ENCODE data around the gene DCD.

DCD gene

DNA sequence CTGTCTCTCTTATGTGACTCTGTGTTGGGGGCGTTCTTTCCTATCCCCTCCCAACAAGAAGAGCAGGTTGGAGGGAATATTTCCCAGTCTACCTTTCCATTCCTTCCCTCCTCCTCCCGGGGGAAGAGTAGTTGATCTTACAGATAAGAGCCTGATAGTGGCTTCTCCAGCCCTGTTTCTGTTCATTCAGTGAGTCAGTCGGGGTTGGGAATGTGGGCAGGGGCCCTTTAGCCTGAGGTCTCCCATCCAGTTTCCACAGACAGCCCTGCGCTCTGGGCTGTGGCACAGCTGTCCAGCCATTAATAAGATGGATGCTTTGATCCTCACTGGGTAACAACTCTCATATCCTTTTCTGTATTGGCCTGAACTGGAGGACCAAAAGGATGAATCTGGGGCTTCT, 41.6 kb downstream of the DCD start:
- DNase-seq (ENCODE audit: low spot score) = no peak

DNA sequence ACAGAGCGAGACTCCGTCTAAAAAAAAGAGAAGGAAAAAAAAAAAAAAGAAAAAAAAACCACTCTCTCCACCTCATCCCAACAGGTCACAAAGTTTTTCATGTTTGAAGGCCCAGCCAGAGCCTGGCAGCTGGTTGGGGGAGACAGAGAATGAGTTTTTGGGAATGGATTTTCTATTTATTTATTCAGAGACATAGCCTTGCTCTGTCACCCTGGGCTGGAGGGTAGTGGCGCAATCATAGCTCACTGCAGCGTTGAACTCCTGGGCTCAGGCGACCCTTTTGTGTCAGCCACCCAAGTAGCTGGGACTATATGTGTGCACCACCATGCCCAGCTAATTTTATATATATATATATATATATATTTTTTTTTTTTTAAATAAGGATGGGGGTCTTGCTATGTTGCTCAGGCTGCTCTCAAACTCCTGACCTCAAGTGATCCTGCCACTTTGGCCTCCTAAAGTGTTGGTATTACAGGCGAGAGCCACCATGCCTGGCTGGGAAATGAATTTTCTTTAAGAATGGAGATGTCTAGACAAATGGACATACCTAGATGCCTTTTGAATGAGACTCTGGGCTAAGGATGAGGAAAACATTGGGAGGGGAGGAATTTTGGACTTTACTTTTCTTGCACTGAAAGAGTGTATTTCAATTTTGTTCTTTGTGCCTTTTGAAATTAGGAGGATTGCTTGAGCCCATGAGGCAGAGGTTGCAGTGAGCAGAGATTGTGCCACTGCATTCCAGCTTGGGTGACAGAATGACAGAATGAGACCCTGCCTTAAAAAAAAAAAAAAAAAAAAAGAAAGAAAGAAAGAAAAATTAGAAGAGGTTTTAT, 42.8 kb downstream of the DCD start:
- no peak for DNase-seq (ENCODE audit: low spot score)

DNA sequence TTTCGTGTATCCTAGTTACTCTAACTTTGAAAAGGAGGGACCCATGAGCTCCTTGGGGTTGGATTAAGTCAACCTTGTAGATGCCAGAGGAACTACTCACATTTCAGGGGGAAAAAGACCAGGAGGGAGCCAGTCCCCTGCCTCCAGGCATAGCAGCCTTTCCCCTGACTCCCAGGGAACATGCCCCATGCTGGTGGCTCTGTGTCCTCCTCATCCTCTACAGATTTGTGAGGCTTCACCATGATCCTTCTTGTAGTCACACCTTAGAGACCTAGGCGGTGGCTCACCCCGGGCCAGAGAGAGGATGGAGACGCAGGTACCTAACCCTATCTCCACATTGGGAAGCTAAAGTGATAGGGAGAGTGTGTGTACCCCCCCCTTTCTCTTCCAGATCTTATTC, 43.7 kb downstream of the DCD start:
- no peak for DNase-seq (ENCODE audit: low spot score)

DNA sequence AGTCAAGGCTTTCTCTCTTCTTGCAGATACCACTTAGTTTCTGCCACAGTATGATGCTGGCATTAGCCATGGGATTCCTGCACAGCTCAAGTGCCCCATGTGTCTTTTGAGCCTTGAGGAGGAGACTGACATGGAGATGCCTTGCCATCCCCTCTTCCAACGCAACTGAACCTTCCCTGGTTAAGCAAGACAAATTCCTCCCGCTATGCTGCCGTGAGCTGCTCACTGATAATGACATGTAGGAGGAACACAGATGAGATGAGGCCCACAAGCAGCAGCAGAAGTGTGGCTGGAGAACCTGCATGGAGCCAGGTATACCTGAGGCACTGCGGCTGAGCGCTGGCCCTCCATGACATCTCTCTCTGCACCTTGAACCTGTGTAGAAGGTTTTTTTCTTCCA, 44.3 kb downstream of the DCD start:
- DNase-seq (ENCODE audit: low spot score) = no peak

DNA sequence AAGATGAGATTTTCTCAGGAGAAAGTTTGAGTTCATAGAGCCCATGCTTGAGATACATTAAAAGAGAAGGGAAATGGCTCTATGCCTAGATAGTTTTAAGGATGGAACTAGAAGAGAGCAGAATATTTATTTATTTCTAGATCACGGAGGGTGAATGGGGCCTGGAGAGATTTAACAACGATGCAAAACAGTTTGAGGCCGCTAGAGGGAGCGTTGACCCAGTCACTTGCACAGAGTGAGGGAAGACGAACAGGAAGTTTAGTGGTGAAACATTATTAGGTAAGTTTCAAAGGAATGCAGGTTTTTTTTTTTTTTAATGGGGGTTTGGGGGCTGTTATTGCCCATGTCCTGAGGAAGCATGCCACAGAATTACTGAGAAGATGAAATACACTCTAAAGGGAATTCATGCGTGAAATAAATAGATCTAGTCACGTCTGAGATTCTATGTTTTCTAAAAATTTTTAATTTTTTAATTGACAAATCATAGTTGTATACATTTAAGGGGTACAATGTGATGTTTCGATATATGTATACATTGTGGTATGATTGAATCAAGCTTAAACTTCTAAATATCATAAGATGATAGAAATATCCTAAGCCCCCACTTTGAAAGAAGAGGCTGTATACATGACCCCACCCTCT, 44.9 kb downstream of the DCD start:
- DNase-seq (ENCODE audit: low spot score) = peak; percentile 84

DNA sequence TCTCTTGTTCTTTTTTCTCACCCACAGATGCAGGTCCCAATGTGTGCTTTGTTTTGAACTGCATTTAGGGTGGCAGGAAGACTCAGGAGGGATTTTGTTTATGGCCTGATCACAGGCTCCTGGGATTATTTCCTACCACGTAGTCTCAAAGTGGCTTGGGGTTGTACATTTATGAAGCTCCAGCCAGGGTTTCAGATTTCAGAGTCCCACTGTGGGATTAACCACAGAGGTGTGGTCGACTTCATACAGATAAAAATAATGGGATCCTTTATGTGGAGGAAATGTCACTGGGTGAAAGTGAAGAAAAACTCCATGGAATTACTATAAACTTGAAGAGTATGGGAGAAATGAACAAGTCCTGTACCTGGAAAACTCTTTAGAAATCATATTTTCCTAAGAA, 45.5 kb downstream of the DCD start:
- no peak for DNase-seq (ENCODE audit: low spot score)

DNA sequence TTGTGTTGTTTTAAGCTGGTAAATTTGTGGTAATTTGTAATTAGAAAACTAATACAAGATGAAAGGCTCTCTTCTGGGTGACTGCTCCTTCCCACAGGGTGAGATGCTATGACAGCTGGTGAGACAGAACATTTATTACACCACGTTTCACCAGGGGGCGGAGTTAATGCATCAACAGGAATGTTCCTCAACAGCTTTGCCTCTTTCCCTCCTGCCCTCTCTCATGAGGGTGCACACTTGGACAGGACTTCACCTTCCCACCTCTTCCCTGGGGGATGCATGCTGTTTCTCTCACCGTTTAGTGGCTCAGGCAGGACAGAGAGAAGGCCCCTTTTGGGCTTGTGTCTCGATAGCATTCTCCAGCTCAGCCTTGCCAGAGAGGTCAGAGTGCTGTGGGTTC, 46.3 kb downstream of the DCD start:
- DNase-seq (ENCODE audit: low spot score) = peak; percentile 45

DNA sequence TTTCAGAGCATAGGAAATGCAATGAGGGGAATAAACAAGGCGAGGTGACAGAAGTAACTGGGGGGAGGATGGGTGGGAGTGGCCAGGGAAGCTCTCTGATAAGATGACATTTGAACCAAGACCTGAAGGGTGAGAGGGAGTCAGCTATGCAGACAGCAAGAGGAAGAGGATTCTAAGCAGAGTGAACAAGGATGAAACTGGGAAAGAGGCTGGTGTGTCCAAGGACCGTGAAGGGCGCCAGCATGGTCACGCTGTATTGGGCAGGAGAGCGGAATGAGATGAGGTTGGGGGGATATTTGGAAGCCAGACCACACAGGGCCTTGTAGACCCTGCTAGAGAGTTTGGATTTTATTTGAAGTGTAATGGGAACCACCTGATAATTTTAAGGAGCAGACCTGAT, 49.2 kb downstream of the DCD start:
- DNase-seq (ENCODE audit: low spot score) = no peak

DNA sequence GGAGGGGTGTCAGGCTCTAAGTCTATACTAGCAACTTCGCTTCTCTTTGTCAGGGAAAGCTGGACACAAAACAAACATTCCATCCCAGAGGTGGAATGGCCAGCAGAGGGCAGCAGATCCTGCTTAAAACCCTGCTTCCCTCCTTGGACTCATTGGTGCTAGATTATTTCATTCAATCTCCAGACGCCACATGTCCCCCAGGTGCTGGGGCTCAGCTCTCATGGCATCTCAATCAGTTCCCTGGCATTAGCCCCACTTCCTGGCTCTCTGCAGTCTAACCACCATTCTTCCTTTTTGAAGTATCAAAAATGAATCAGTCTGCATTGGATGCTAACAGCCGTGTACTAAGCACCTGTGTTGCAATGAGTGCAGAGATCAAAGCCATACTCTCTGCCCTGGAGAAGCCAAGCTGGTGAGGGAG, 51.6 kb downstream of the DCD start:
- peak; percentile 64 for DNase-seq (ENCODE audit: low spot score)

DNA sequence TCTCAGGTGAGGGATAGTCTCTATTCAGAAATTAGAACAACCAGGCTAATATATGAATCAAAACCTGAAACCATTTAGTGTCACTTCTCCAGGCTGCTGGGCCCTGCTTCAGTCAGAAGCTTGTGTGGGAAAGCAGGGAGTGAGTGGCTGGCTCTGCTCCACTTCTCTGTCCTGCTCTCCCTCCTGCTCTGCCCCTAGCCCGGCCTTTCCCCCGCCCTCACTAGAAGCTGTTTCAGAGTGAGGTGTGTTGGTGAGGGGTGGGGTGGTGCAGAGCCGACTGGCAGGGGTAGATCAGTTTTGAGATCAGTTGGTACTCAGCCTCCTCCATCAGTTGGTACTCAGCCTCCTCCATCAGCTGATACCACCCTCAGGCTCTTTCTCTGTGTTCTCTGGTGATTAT, 52.7 kb downstream of the DCD start:
- DNase-seq (ENCODE audit: low spot score) = no peak
